ENCODE results near the gene ADGRA1.

Gene ADGRA1

DNA sequence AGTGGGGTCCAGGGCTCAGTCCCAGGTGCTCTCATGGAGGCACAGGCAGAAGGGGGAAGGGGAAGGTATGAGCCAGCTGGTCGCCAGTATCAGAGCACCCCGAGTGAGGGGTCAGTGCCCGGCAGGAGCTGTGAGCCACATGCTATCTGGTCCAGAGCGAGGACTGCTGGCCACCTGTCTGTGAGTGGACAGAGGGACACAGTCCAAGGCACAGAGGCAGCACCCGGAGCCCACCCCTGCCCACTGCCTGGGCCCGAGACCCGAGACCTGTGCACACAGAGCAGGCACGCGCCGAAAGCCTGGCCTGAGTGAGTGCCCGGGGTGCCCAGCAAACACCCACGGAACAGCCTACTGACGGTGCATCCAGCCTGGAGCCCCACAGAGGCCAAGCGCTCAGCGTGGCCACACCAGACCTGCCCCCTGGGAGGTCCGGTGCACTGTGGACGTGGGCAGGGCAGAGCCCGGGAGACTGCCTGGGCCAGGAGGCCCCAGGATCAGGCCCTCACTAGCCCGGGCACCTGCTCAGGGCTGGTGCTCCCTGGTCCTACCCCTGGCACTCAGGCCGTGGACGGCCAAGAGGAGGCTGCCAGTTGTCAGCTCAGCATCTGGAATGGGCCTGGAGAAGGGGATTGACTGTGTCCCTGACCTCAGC lies 29.4 kb downstream of the ADGRA1 start:
- no peak for ATAC-seq
- TF ChIP-seq ISL1 (CRISPR knock-in tag; IDR thresholded peaks at IDR 0.05): no peak

DNA sequence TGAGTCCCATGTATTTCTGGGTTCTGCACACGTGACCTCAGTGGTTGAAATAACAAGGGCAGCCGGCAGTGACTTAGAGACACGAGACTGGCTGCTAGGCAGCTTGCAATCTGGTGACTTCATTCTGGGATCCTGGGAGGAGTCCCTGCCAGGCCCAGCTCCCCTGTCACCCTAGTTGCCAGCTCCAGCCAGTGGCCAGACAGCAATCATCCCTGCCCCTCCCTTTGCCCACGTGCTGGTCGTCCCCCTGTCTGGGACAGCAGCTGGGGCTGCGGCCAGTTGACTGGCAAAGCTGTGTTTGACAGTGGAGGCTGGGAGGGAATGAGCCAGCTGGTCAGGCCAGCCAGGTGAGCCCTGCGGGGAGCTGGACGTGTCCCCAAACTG lies 30.0 kb downstream of the ADGRA1 start:
- no peak for TF ChIP-seq PATZ1 (CRISPR knock-in tag; IDR thresholded peaks at IDR 0.05; ENCODE audit: borderline replicate concordance)
- TF ChIP-seq GLIS3 (CRISPR knock-in tag; IDR thresholded peaks at IDR 0.05): no peak
- TF ChIP-seq ZC3H10 (CRISPR knock-in tag; IDR thresholded peaks at IDR 0.05): no peak
- TF ChIP-seq, protein P1, sequence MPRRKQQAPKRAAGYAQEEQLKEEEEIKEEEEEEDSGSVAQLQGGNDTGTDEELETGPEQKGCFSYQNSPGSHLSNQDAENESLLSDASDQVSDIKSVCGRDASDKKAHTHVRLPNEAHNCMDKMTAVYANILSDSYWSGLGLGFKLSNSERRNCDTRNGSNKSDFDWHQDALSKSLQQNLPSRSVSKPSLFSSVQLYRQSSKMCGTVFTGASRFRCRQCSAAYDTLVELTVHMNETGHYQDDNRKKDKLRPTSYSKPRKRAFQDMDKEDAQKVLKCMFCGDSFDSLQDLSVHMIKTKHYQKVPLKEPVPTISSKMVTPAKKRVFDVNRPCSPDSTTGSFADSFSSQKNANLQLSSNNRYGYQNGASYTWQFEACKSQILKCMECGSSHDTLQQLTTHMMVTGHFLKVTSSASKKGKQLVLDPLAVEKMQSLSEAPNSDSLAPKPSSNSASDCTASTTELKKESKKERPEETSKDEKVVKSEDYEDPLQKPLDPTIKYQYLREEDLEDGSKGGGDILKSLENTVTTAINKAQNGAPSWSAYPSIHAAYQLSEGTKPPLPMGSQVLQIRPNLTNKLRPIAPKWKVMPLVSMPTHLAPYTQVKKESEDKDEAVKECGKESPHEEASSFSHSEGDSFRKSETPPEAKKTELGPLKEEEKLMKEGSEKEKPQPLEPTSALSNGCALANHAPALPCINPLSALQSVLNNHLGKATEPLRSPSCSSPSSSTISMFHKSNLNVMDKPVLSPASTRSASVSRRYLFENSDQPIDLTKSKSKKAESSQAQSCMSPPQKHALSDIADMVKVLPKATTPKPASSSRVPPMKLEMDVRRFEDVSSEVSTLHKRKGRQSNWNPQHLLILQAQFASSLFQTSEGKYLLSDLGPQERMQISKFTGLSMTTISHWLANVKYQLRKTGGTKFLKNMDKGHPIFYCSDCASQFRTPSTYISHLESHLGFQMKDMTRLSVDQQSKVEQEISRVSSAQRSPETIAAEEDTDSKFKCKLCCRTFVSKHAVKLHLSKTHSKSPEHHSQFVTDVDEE (CRISPR knock-in tag; IDR thresholded peaks at IDR 0.05): no peak
- no peak for TF ChIP-seq CREB5 (CRISPR knock-in tag; IDR thresholded peaks at IDR 0.05; ENCODE audit: low read depth)
- TF ChIP-seq ARNTL (CRISPR knock-in tag; IDR thresholded peaks at IDR 0.05; ENCODE audit: borderline replicate concordance, low read depth): no peak
- TF ChIP-seq ZNF565 (CRISPR knock-in tag; conservative IDR thresholded peaks at IDR 0.05; ENCODE audit: low read depth): no peak
- no peak for TF ChIP-seq BACH2 (CRISPR knock-in tag; IDR thresholded peaks at IDR 0.05; ENCODE audit: borderline replicate concordance)
- no peak for TF ChIP-seq TOX (CRISPR knock-in tag; IDR thresholded peaks at IDR 0.05; ENCODE audit: borderline replicate concordance)
- no peak for TF ChIP-seq ZFP3 (CRISPR knock-in tag; IDR thresholded peaks at IDR 0.05)
- TF ChIP-seq OSR1 (CRISPR knock-in tag; IDR thresholded peaks at IDR 0.05): no peak
- no peak for ATAC-seq

DNA sequence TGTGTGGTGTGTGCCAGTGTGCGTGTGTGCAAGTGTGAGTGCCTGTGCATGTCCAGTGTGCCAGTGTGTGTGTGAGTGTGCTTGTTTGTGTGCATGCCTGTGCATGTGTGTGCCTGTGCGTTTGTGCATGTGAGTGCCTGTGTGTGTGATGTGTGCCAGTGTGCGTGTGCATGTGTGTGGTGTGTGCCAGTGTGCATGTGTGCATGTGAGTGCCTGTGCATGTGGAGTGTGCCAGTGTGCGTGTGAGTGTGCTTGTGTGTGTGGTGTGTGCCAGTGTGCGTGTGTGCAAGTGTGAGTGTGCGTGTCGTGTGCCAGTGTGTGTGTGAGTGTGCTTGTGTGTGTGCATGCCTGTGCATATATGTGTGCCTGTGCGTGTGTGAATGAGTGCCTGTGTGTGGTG lies 33.8 kb downstream of the ADGRA1 start:
- ATAC-seq: no peak
- TF ChIP-seq, protein P2, sequence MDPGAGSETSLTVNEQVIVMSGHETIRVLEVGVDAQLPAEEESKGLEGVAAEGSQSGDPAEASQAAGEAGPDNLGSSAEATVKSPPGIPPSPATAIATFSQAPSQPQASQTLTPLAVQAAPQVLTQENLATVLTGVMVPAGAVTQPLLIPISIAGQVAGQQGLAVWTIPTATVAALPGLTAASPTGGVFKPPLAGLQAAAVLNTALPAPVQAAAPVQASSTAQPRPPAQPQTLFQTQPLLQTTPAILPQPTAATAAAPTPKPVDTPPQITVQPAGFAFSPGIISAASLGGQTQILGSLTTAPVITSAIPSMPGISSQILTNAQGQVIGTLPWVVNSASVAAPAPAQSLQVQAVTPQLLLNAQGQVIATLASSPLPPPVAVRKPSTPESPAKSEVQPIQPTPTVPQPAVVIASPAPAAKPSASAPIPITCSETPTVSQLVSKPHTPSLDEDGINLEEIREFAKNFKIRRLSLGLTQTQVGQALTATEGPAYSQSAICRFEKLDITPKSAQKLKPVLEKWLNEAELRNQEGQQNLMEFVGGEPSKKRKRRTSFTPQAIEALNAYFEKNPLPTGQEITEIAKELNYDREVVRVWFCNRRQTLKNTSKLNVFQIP (CRISPR knock-in tag; IDR thresholded peaks at IDR 0.05; ENCODE audit: borderline replicate concordance, low read depth): no peak
- TF ChIP-seq ZC3H10 (CRISPR knock-in tag; IDR thresholded peaks at IDR 0.05) (no peak), ZNF70 (CRISPR knock-in tag; IDR thresholded peaks at IDR 0.05) (no peak), TCF4 (CRISPR knock-in tag; IDR thresholded peaks at IDR 0.05; ENCODE audit: borderline replicate concordance) (no peak), BACH2 (CRISPR knock-in tag; IDR thresholded peaks at IDR 0.05; ENCODE audit: borderline replicate concordance) (no peak), OSR1 (CRISPR knock-in tag; IDR thresholded peaks at IDR 0.05) (no peak), ZFP30 (CRISPR knock-in tag; IDR thresholded peaks at IDR 0.05) (no peak), ZNF565 (CRISPR knock-in tag; conservative IDR thresholded peaks at IDR 0.05; ENCODE audit: low read depth) (no peak), RARB (CRISPR knock-in tag; IDR thresholded peaks at IDR 0.05) (no peak), PATZ1 (CRISPR knock-in tag; IDR thresholded peaks at IDR 0.05; ENCODE audit: borderline replicate concordance) (no peak), ZNF8 (CRISPR knock-in tag; IDR thresholded peaks at IDR 0.05) (no peak), ESRRG (CRISPR knock-in tag; IDR thresholded peaks at IDR 0.05) (no peak)
